WTC11 (cell line): ENCODE measurements around the gene ZFYVE28. TPM values are rescaled to one million over a fixed set of nuclear protein-coding genes. Genes with fewer than 3 reads are reported as not detected.

ENCODE experiments used
- ATAC-seq: fragments of 200-7000 bp; cut with Tn5 transposase; 2 replicates; pipeline ENCODE4 v1.10.0; 2021; ENCODE audit warnings: mild to moderate bottlenecking, moderate library complexity
- CTCF ChIA-PET: fragments of 300-600 bp; sonication (Branson Sonifier 250); formaldehyde crosslinking; loops from one replicate; lab custom pipeline; 2021; ENCODE audit warnings: antibody characterized with exemption; lab: Charles Lee
- POLR2A ChIA-PET: fragments of 350-600 bp; sonication (Branson Sonifier 250); formaldehyde crosslinking; loops from one replicate; lab custom pipeline; 2021; ENCODE audit warnings: antibody characterized with exemption; lab: Charles Lee
- DNase-seq: peaks from one replicate; pipeline ENCODE4 v3.0.0; 2021; ENCODE audit warnings: low spot score
- H3K27ac Mint-ChIP-seq: 2 replicates; pipeline ENCODE4 v1.8.0; 2021; ENCODE audit warnings: mixed read lengths
- H3K27me3 Mint-ChIP-seq: 2 replicates; pipeline ENCODE4 v1.8.0; 2021; ENCODE audit warnings: low read depth, mild to moderate bottlenecking, moderate library complexity, mixed read lengths
- H3K36me3 Mint-ChIP-seq: 2 replicates; pipeline ENCODE4 v1.8.0; 2021; ENCODE audit warnings: mixed read lengths
- H3K4me1 Mint-ChIP-seq: 2 replicates; pipeline ENCODE4 v1.8.0; 2022; ENCODE audit warnings: mixed read lengths
- H3K4me3 Mint-ChIP-seq: 2 replicates; pipeline ENCODE4 v1.8.0; 2021; ENCODE audit warnings: mild to moderate bottlenecking, moderate library complexity, mixed read lengths
- H3K9me3 Mint-ChIP-seq: 2 replicates; pipeline ENCODE4 v1.8.0; 2021; ENCODE audit warnings: mixed read lengths
- ATF1 ChIP-seq: sonication (generic); formaldehyde crosslinking; IDR thresholded peaks from 2 replicates; pipeline ENCODE4 v1.8.1; 2023; ENCODE audit warnings: mild to moderate bottlenecking, moderate library complexity, missing genetic modification reagents
- CREM ChIP-seq: sonication (generic); formaldehyde crosslinking; IDR thresholded peaks from 2 replicates; pipeline ENCODE4 v1.8.1; 2022; ENCODE audit warnings: mild to moderate bottlenecking, missing genetic modification reagents, moderate library complexity
- ELF4 ChIP-seq: sonication (generic); formaldehyde crosslinking; IDR thresholded peaks from 2 replicates; pipeline ENCODE4 v1.8.1; 2022; ENCODE audit warnings: low read depth, mild to moderate bottlenecking, moderate library complexity, missing genetic modification reagents
- ETV6 ChIP-seq: sonication (generic); formaldehyde crosslinking; IDR thresholded peaks from 2 replicates; pipeline ENCODE4 v1.8.1; 2022; ENCODE audit warnings: mild to moderate bottlenecking, missing genetic modification reagents
- JUN ChIP-seq: sonication (generic); formaldehyde crosslinking; IDR thresholded peaks from 2 replicates; pipeline ENCODE4 v1.8.0; 2023; ENCODE audit warnings: mild to moderate bottlenecking, missing genetic modification reagents
- OVOL2 ChIP-seq: fragments of 250-450 bp; sonication (Bioruptor Pico); IDR thresholded peaks from 2 replicates; pipeline ENCODE4 v1.9.0; 2021; ENCODE audit warnings: mild to moderate bottlenecking, borderline replicate concordance
- SMAD3 ChIP-seq: sonication (generic); formaldehyde crosslinking; IDR thresholded peaks from 2 replicates; pipeline ENCODE4 v1.8.0; 2022; ENCODE audit warnings: missing genetic modification reagents, mild to moderate bottlenecking, borderline replicate concordance
- SMAD4 ChIP-seq: sonication (generic); formaldehyde crosslinking; IDR thresholded peaks from 2 replicates; pipeline ENCODE4 v1.8.0; 2022; ENCODE audit warnings: mild to moderate bottlenecking, missing genetic modification reagents
- SP1 ChIP-seq: sonication (generic); formaldehyde crosslinking; conservative IDR thresholded peaks from 2 replicates; pipeline ENCODE4 v1.8.1; 2022; ENCODE audit warnings: missing genetic modification reagents
- ZNF317 ChIP-seq: sonication (generic); formaldehyde crosslinking; IDR thresholded peaks from 2 replicates; pipeline ENCODE4 v1.8.1; 2023; ENCODE audit warnings: low read depth, mild to moderate bottlenecking, moderate library complexity, missing genetic modification reagents, borderline replicate concordance
- ZNF423 ChIP-seq: fragments of 250-450 bp; sonication (Bioruptor Pico); IDR thresholded peaks from 2 replicates; pipeline ENCODE4 v2.1.2; 2022; ENCODE audit warnings: mild to moderate bottlenecking, moderate library complexity
- total RNA-seq: library from RNA; stranded (reverse); gene quantifications from 3 replicates; pipeline ENCODE4 v1.2.3, GENCODE V29; 2021
- TF ChIP-seq, protein P1 (sequence below): sonication (generic); formaldehyde crosslinking; IDR thresholded peaks from 2 replicates; pipeline ENCODE4 v1.8.0; 2022; ENCODE audit warnings: mild to moderate bottlenecking, missing genetic modification reagents
- TF ChIP-seq, protein P2 (sequence below): sonication (generic); formaldehyde crosslinking; IDR thresholded peaks from 2 replicates; pipeline ENCODE4 v1.8.0; 2023; ENCODE audit warnings: missing genetic modification reagents
- TF ChIP-seq, protein P3 (sequence below): fragments of 250-450 bp; sonication (Bioruptor Pico); IDR thresholded peaks from 2 replicates; pipeline ENCODE4 v1.9.0; 2021; ENCODE audit warnings: mild to moderate bottlenecking

Gene ZFYVE28
- total RNA-seq, 1 experiment from 2014 or later: 7.8 TPM

DNA sequence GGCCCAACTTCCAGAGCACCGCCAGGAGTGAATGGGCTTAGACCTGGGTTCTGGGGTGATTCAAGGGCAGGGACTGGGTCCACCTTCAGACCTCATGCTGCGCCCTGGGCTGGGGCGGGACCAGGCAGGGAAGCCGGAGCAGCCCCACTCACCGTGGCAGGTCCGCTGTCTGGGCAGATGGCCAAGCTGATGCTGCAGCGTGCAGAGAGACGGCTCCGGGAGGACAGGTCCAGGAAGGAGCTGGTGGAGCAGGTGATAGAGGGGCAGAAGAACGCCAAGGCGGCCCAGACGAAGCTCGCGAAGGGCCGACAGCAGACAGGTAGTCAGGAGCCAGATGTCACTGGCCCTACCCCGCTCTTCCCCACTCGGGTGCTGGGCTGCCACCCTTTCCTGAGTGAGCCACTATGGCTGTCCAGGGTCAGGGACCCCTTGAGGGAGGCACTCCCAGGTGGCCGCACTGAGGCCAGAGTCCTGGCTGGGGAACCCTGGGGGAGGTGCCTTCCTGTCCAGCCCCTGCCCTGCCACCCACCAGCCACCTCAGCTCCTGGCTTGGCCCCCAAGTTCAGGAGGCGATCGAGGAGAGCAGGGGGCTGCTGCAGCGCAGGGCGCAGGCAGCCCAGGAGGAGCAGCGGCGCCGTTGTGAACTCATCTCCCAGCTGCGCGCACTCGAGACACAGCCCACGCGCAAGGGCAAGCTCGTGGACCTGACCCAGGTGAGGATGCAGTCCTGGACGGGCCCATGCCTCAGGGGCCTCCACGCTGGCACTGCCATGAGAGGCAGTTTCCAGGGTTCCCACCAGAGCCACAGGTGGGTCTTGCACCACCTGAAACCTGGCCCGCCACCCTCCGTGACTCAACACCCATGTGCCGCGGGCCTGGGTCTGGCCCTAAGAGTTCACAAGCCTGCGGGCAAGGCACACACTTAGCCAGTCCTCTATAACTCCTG lies 40.4 kb upstream of the ZFYVE28 start (continued):
- TF ChIP-seq SP1 (CRISPR knock-in tag) (no peak), SMAD3 (CRISPR knock-in tag) (no peak), JUN (CRISPR knock-in tag) (no peak)

DNA sequence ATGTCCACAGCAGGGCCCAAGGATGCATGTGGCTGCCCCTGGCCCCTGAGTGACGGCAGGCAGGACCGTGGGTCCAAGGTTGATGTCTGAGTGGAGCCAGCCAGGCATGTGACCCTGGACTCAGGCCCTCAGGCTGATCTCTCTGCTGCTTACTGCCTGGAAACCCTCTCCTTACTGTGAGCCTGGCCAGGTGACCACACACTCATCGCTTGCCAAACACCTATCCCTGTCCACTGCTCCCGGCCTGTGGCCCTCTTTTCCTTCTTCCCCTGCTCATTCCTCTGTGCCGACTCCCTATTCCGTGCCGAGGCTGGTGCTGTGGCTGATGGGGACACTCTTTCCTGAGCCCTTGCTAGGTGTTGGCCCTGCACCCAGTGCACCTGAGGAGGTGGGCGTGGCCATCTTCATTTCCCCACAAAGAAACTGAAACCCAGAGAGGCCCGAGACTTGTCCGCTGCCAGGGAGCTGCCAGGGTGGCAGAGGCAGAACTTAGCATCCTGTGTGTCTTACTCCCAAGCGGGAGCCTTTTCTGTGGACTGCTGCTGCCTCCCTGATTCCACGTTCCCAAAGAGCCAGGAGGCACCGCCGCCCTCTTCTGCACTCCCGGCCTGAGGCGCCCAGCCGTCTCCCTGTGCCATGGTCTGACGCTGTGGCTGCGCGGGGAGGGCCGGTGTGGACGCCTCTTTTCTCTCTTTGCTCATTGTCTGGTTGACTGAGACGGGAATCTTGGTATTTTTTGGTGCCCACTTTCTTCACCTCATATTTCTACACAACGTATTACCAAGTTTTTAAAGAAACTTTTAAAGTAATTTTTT lies 39.2 kb upstream of the ZFYVE28 start:
- H3K4me3 Mint-ChIP-seq: no peak overlapping the region
- H3K36me3 Mint-ChIP-seq: no peaks in the 10 kb centered on the region
- peaks cover 27% of the 10 kb centered on the region for H3K27me3 Mint-ChIP-seq
- TF ChIP-seq, protein P1, sequence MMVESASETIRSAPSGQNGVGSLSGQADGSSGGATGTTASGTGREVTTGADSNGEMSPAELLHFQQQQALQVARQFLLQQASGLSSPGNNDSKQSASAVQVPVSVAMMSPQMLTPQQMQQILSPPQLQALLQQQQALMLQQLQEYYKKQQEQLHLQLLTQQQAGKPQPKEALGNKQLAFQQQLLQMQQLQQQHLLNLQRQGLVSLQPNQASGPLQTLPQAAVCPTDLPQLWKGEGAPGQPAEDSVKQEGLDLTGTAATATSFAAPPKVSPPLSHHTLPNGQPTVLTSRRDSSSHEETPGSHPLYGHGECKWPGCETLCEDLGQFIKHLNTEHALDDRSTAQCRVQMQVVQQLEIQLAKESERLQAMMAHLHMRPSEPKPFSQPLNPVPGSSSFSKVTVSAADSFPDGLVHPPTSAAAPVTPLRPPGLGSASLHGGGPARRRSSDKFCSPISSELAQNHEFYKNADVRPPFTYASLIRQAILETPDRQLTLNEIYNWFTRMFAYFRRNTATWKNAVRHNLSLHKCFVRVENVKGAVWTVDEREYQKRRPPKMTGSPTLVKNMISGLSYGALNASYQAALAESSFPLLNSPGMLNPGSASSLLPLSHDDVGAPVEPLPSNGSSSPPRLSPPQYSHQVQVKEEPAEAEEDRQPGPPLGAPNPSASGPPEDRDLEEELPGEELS (CRISPR knock-in tag): no peak
- TF ChIP-seq, protein P2, sequence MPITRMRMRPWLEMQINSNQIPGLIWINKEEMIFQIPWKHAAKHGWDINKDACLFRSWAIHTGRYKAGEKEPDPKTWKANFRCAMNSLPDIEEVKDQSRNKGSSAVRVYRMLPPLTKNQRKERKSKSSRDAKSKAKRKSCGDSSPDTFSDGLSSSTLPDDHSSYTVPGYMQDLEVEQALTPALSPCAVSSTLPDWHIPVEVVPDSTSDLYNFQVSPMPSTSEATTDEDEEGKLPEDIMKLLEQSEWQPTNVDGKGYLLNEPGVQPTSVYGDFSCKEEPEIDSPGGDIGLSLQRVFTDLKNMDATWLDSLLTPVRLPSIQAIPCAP: no peak
- TF ChIP-seq ZNF317 (CRISPR knock-in tag) (no peak), CREM (CRISPR knock-in tag) (no peak), ATF1 (CRISPR knock-in tag) (no peak), OVOL2 (CRISPR knock-in tag) (no peak), ELF4 (no peak), SMAD4 (CRISPR knock-in tag) (no peak), ZNF423 (no peak)
- TF ChIP-seq, protein P3, sequence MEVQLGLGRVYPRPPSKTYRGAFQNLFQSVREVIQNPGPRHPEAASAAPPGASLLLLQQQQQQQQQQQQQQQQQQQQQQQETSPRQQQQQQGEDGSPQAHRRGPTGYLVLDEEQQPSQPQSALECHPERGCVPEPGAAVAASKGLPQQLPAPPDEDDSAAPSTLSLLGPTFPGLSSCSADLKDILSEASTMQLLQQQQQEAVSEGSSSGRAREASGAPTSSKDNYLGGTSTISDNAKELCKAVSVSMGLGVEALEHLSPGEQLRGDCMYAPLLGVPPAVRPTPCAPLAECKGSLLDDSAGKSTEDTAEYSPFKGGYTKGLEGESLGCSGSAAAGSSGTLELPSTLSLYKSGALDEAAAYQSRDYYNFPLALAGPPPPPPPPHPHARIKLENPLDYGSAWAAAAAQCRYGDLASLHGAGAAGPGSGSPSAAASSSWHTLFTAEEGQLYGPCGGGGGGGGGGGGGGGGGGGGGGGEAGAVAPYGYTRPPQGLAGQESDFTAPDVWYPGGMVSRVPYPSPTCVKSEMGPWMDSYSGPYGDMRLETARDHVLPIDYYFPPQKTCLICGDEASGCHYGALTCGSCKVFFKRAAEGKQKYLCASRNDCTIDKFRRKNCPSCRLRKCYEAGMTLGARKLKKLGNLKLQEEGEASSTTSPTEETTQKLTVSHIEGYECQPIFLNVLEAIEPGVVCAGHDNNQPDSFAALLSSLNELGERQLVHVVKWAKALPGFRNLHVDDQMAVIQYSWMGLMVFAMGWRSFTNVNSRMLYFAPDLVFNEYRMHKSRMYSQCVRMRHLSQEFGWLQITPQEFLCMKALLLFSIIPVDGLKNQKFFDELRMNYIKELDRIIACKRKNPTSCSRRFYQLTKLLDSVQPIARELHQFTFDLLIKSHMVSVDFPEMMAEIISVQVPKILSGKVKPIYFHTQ (CRISPR knock-in tag): no peak
- ChIA-PET POLR2A (no interaction called here), CTCF (interaction anchor here (1.4 to 1.9 kb wide), 2 partner anchors 16 to 21 kb away, joined by 3 to 12 read pairs; no protein-coding TSS in a partner anchor)
- ATAC-seq (no peak), DNase-seq (no peak)
- H3K4me1 Mint-ChIP-seq: peaks cover 11% of the 10 kb centered on the region
- H3K9me3 Mint-ChIP-seq: no peaks in the 10 kb centered on the region
- peak overlapping the region; percentile 37; the same call in 1 of the 2 replicates for H3K27ac Mint-ChIP-seq

DNA sequence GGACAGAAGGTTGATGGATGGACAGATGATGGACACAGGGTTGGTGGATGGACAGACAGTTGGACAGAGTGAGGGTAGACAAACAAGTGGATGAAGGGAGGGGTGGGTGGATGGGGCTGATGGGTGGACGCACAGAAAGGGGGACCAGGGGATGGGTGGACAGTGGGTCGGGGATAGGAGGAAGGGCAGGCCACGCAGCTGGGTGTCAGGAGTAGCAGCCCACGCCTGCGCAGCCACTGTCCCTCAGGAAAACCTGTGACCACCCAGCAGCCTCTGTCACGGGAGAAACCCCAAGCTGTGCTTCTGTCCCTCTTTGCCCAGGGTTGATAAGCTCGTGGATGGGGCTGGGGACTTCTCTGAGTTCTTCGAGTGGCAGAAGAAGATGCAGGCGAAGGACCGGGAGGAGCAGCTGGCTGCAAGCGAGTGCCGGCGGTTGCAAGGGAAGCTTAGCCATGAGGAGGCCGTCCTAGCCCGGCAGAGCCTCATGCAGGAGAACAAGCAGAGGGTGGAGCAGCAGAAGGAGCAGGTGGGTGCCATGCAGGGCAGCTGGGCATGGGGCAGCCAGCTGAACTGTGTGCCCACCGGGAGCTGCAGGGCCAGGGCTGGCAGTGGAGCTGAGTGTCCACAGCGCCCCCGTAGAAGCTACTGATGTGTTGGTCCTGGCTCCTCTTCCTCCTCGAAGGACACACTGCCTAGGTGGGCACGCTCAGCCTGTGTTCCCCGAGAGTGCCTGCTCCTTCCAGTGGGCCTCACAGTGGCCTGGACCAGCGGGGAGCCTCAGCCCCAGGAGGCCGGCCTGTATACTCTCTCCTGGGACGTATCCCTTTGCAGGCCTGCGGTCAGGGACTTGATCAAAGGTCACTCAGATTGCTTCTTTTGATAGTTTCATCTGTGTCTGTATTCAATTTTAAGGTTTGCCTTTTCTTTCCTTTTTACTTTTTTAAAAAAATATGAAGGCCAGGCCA lies 33.7 kb upstream of the ZFYVE28 start:
- no peaks in the 10 kb centered on the region for H3K4me1 Mint-ChIP-seq
- no peak overlapping the region for H3K27ac Mint-ChIP-seq
- no peak overlapping the region for H3K4me3 Mint-ChIP-seq
- TF ChIP-seq ETV6 (CRISPR knock-in tag): no peak
- ATAC-seq: no peak
- H3K27me3 Mint-ChIP-seq: no peaks in the 10 kb centered on the region
- H3K9me3 Mint-ChIP-seq: no peaks in the 10 kb centered on the region
- no peak for DNase-seq
- no peaks in the 10 kb centered on the region for H3K36me3 Mint-ChIP-seq
- CTCF ChIA-PET: interaction anchor here (0.6 to 2.9 kb wide), 2 partner anchors 10 to 33 kb away, joined by 3 to 26 read pairs; partner anchors contain the start of genes CFAP99 and ZFYVE28
- POLR2A ChIA-PET: no interaction called here
